Measurements from ENCODE around the gene KRTAP5-7. TPM values are rescaled to one million over a fixed set of nuclear protein-coding genes. Genes with fewer than 3 reads are reported as not detected.

Gene KRTAP5-7
- total and polyA plus RNA-seq, 2 of the 13 experiments (the other 11 are each of a cell fraction or from before 2014, with no cell fraction given), result 0.54 TPM; not detected in 1

DNA sequence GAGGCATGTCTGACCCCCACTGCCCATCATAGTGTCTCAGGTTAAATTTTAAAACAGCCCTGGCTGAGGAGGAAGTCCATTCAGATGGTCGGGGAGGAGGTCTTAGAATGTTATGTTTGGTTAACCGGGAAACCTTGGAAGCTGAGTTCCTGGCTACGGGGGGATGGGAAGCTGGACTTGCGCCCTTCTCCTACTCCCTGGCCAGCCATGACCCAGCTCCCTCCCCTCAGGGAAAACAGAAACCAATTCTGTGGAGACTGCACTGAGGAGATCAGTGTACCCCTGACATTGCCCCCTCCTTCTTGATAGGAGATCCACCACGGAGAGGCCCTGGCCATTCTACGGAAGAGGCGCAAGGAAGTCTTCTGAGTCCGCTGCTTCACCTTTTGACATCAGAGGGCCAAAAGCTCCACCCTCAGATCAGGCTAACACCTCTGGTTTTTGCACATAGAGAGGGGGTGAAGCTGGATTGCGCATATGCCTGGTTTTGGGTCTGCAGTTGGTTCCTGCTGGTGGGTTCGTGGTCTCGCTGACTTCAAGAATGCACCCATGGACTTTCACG is 18.4 kb downstream of the KRTAP5-7 start (continued):
- TF ChIP-seq, protein P1, sequence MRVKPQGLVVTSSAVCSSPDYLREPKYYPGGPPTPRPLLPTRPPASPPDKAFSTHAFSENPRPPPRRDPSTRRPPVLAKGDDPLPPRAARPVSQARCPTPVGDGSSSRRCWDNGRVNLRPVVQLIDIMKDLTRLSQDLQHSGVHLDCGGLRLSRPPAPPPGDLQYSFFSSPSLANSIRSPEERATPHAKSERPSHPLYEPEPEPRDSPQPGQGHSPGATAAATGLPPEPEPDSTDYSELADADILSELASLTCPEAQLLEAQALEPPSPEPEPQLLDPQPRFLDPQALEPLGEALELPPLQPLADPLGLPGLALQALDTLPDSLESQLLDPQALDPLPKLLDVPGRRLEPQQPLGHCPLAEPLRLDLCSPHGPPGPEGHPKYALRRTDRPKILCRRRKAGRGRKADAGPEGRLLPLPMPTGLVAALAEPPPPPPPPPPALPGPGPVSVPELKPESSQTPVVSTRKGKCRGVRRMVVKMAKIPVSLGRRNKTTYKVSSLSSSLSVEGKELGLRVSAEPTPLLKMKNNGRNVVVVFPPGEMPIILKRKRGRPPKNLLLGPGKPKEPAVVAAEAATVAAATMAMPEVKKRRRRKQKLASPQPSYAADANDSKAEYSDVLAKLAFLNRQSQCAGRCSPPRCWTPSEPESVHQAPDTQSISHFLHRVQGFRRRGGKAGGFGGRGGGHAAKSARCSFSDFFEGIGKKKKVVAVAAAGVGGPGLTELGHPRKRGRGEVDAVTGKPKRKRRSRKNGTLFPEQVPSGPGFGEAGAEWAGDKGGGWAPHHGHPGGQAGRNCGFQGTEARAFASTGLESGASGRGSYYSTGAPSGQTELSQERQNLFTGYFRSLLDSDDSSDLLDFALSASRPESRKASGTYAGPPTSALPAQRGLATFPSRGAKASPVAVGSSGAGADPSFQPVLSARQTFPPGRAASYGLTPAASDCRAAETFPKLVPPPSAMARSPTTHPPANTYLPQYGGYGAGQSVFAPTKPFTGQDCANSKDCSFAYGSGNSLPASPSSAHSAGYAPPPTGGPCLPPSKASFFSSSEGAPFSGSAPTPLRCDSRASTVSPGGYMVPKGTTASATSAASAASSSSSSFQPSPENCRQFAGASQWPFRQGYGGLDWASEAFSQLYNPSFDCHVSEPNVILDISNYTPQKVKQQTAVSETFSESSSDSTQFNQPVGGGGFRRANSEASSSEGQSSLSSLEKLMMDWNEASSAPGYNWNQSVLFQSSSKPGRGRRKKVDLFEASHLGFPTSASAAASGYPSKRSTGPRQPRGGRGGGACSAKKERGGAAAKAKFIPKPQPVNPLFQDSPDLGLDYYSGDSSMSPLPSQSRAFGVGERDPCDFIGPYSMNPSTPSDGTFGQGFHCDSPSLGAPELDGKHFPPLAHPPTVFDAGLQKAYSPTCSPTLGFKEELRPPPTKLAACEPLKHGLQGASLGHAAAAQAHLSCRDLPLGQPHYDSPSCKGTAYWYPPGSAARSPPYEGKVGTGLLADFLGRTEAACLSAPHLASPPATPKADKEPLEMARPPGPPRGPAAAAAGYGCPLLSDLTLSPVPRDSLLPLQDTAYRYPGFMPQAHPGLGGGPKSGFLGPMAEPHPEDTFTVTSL (CRISPR knock-in tag; IDR thresholded peaks at IDR 0.05; ENCODE audit: borderline replicate concordance), result no peak
- TF ChIP-seq HNF4A (CRISPR knock-in tag; IDR thresholded peaks at IDR 0.05) (peak; percentile 29; the same call in 1 of the 2 replicates), BORCS8-MEF2B (CRISPR knock-in tag; IDR thresholded peaks at IDR 0.05) (no peak)
- TF ChIP-seq, protein P2, sequence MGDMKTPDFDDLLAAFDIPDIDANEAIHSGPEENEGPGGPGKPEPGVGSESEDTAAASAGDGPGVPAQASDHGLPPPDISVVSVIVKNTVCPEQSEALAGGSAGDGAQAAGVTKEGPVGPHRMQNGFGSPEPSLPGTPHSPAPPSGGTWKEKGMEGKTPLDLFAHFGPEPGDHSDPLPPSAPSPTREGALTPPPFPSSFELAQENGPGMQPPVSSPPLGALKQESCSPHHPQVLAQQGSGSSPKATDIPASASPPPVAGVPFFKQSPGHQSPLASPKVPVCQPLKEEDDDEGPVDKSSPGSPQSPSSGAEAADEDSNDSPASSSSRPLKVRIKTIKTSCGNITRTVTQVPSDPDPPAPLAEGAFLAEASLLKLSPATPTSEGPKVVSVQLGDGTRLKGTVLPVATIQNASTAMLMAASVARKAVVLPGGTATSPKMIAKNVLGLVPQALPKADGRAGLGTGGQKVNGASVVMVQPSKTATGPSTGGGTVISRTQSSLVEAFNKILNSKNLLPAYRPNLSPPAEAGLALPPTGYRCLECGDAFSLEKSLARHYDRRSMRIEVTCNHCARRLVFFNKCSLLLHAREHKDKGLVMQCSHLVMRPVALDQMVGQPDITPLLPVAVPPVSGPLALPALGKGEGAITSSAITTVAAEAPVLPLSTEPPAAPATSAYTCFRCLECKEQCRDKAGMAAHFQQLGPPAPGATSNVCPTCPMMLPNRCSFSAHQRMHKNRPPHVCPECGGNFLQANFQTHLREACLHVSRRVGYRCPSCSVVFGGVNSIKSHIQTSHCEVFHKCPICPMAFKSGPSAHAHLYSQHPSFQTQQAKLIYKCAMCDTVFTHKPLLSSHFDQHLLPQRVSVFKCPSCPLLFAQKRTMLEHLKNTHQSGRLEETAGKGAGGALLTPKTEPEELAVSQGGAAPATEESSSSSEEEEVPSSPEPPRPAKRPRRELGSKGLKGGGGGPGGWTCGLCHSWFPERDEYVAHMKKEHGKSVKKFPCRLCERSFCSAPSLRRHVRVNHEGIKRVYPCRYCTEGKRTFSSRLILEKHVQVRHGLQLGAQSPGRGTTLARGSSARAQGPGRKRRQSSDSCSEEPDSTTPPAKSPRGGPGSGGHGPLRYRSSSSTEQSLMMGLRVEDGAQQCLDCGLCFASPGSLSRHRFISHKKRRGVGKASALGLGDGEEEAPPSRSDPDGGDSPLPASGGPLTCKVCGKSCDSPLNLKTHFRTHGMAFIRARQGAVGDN (CRISPR knock-in tag; IDR thresholded peaks at IDR 0.05), result peak; percentile 58
- TF ChIP-seq, protein P3, sequence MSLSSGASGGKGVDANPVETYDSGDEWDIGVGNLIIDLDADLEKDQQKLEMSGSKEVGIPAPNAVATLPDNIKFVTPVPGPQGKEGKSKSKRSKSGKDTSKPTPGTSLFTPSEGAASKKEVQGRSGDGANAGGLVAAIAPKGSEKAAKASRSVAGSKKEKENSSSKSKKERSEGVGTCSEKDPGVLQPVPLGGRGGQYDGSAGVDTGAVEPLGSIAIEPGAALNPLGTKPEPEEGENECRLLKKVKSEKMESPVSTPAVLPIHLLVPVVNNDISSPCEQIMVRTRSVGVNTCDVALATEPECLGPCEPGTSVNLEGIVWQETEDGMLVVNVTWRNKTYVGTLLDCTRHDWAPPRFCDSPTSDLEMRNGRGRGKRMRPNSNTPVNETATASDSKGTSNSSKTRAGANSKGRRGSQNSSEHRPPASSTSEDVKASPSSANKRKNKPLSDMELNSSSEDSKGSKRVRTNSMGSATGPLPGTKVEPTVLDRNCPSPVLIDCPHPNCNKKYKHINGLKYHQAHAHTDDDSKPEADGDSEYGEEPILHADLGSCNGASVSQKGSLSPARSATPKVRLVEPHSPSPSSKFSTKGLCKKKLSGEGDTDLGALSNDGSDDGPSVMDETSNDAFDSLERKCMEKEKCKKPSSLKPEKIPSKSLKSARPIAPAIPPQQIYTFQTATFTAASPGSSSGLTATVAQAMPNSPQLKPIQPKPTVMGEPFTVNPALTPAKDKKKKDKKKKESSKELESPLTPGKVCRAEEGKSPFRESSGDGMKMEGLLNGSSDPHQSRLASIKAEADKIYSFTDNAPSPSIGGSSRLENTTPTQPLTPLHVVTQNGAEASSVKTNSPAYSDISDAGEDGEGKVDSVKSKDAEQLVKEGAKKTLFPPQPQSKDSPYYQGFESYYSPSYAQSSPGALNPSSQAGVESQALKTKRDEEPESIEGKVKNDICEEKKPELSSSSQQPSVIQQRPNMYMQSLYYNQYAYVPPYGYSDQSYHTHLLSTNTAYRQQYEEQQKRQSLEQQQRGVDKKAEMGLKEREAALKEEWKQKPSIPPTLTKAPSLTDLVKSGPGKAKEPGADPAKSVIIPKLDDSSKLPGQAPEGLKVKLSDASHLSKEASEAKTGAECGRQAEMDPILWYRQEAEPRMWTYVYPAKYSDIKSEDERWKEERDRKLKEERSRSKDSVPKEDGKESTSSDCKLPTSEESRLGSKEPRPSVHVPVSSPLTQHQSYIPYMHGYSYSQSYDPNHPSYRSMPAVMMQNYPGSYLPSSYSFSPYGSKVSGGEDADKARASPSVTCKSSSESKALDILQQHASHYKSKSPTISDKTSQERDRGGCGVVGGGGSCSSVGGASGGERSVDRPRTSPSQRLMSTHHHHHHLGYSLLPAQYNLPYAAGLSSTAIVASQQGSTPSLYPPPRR (CRISPR knock-in tag; IDR thresholded peaks at IDR 0.05; ENCODE audit: borderline replicate concordance), result 0 out of 2 replicates have a peak, but pooled peaks have one; percentile 26
- TF ChIP-seq, protein P4, sequence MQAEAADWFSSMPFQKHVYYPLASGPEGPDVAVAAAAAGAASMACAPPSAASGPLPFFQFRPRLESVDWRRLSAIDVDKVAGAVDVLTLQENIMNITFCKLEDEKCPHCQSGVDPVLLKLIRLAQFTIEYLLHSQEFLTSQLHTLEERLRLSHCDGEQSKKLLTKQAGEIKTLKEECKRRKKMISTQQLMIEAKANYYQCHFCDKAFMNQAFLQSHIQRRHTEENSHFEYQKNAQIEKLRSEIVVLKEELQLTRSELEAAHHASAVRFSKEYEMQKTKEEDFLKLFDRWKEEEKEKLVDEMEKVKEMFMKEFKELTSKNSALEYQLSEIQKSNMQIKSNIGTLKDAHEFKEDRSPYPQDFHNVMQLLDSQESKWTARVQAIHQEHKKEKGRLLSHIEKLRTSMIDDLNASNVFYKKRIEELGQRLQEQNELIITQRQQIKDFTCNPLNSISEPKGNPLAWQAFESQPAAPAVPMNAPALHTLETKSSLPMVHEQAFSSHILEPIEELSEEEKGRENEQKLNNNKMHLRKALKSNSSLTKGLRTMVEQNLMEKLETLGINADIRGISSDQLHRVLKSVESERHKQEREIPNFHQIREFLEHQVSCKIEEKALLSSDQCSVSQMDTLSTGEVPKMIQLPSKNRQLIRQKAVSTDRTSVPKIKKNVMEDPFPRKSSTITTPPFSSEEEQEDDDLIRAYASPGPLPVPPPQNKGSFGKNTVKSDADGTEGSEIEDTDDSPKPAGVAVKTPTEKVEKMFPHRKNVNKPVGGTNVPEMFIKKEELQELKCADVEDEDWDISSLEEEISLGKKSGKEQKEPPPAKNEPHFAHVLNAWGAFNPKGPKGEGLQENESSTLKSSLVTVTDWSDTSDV (CRISPR knock-in tag; IDR thresholded peaks at IDR 0.05), result peak; percentile 34; the same call in 1 of the 2 replicates
- TF ChIP-seq, protein P5, sequence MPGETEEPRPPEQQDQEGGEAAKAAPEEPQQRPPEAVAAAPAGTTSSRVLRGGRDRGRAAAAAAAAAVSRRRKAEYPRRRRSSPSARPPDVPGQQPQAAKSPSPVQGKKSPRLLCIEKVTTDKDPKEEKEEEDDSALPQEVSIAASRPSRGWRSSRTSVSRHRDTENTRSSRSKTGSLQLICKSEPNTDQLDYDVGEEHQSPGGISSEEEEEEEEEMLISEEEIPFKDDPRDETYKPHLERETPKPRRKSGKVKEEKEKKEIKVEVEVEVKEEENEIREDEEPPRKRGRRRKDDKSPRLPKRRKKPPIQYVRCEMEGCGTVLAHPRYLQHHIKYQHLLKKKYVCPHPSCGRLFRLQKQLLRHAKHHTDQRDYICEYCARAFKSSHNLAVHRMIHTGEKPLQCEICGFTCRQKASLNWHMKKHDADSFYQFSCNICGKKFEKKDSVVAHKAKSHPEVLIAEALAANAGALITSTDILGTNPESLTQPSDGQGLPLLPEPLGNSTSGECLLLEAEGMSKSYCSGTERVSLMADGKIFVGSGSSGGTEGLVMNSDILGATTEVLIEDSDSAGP (CRISPR knock-in tag; IDR thresholded peaks at IDR 0.05; ENCODE audit: borderline replicate concordance), result 0 out of 2 replicates have a peak, but pooled peaks have one; percentile 5
